ENCODE measurements around the gene YJU2. TPM values are rescaled to one million over a fixed set of nuclear protein-coding genes. Genes with fewer than 3 reads are reported as not detected.

Gene YJU2
- total and polyA plus RNA-seq, 2 of the 13 experiments (the other 11 are each of a cell fraction or from before 2014, with no cell fraction given) = 9.3 to 17.9 TPM

GRCh38 chr19:4297901-4298809 is 51.3 kb downstream of the YJU2 start (continued):
- TF ChIP-seq UBTF (CRISPR knock-in tag; IDR thresholded peaks at IDR 0.05) (no peak), MYC (CRISPR knock-in tag; IDR thresholded peaks at IDR 0.05; ENCODE audit: borderline replicate concordance) (no peak; the same call in 1 of the 2 replicates), ZNF652 (CRISPR knock-in tag; IDR thresholded peaks at IDR 0.05; ENCODE audit: borderline replicate concordance, low read depth) (no peak), ZNF274 (CRISPR knock-in tag; IDR thresholded peaks at IDR 0.05) (no peak), ZZZ3 (CRISPR knock-in tag; IDR thresholded peaks at IDR 0.05; ENCODE audit: borderline replicate concordance) (no peak), HNF4G (IDR thresholded peaks at IDR 0.05; ENCODE audit: borderline replicate concordance, low read depth, low read length) (no peak), HNF4G (CRISPR knock-in tag; IDR thresholded peaks at IDR 0.05; ENCODE audit: borderline replicate concordance, low read depth) (no peak), POLR2A (IDR thresholded peaks at IDR 0.05; ENCODE audit: insufficient read depth in 1 of 2, low read depth in 2 of 2, low read length in 2 of 2) (no peak), ZSCAN5A (CRISPR knock-in tag; IDR thresholded peaks at IDR 0.05; ENCODE audit: borderline replicate concordance) (no peak), SYNCRIP (IDR thresholded peaks at IDR 0.05; ENCODE audit: insufficient read depth, low read depth, low read length) (no peak), GLI4 (CRISPR knock-in tag; IDR thresholded peaks at IDR 0.05; ENCODE audit: borderline replicate concordance) (no peak), LRRFIP1 (CRISPR knock-in tag; conservative IDR thresholded peaks at IDR 0.05) (no peak), TBP (CRISPR knock-in tag; IDR thresholded peaks at IDR 0.05) (no peak)
